ENCODE data around the gene SOS2.

SOS2 gene

GRCh38 chr14:50231475-50232275 is at the start of gene SOS2:
Gene SOS2 (minus strand): TSS chr14:50231578. CDS start chr14:50231283, 295 bp downstream.
- peak within 1 kb of the TSS; percentile 88 for H3K27ac ChIP-seq
- TF ChIP-seq CTCF (IDR thresholded peaks at IDR 0.05): 0 out of 2 replicates have a peak, but pooled peaks have one; percentile 3
- TF ChIP-seq ZFX (IDR thresholded peaks at IDR 0.05; ENCODE audit: borderline replicate concordance): no peak

GRCh38 chr14:50272498-50272897 is 41.1 kb upstream of the SOS2 start:
- H3K27ac ChIP-seq: no peak overlapping the region
- TF ChIP-seq ZFX (IDR thresholded peaks at IDR 0.05; ENCODE audit: borderline replicate concordance) (no peak), CTCF (IDR thresholded peaks at IDR 0.05) (no peak)

GRCh38 chr14:50270932-50271331 is 39.6 kb upstream of the SOS2 start:
- TF ChIP-seq ZFX (IDR thresholded peaks at IDR 0.05; ENCODE audit: borderline replicate concordance): no peak
- no peak for TF ChIP-seq CTCF (IDR thresholded peaks at IDR 0.05)
- H3K27ac ChIP-seq: no peak overlapping the region

- no peak overlapping the region for H3K27ac ChIP-seq
- TF ChIP-seq CTCF (IDR thresholded peaks at IDR 0.05): no peak
- TF ChIP-seq ZFX (IDR thresholded peaks at IDR 0.05; ENCODE audit: borderline replicate concordance): no peak
Measured at GRCh38 chr14:50265029-50265428, 33.7 kb upstream of the SOS2 start.

- H3K27ac ChIP-seq: no peak overlapping the region
- no peak for TF ChIP-seq CTCF (IDR thresholded peaks at IDR 0.05)
- no peak for TF ChIP-seq ZFX (IDR thresholded peaks at IDR 0.05; ENCODE audit: borderline replicate concordance)
Measured at GRCh38 chr14:50263321-50263720, 31.9 kb upstream of the SOS2 start.

GRCh38 chr14:50262865-50263264 is 31.5 kb upstream of the SOS2 start:
- no peak overlapping the region for H3K27ac ChIP-seq
- TF ChIP-seq CTCF (IDR thresholded peaks at IDR 0.05) (no peak), ZFX (IDR thresholded peaks at IDR 0.05; ENCODE audit: borderline replicate concordance) (no peak)

GRCh38 chr14:50260511-50260910 is 29.1 kb upstream of the SOS2 start:
- no peak overlapping the region for H3K27ac ChIP-seq
- TF ChIP-seq ZFX (IDR thresholded peaks at IDR 0.05; ENCODE audit: borderline replicate concordance) (no peak), CTCF (IDR thresholded peaks at IDR 0.05) (peak; percentile 64)
